Panc1 (cell line): Measurements from ENCODE around the gene METAP1. TPM values are rescaled to one million over a fixed set of nuclear protein-coding genes. Genes with fewer than 3 reads are reported as not detected.
"Not testable (repeated sequence)": the region's sequence is repeated elsewhere in the genome, so short reads cannot be mapped to it uniquely, and the experiment has no call there.

ENCODE experiments used
- ATAC-seq: fragments of 200-7000 bp; cut with Tn5 transposase; 2 replicates; pipeline ENCODE4 v1.9.1; 2020; ENCODE audit warnings: mild to moderate bottlenecking, moderate library complexity
- BruUV-seq: library from RNA; stranded (reverse); fragments of 400-500 nt; replicated peaks from 2 replicates; lab custom pipeline; 2021; lab: Mats Ljungman, UMichigan
- CTCF ChIA-PET: fragments of 300-600 bp; sonication (Branson Sonifier 250); formaldehyde crosslinking; loops from one replicate; lab custom pipeline; 2022; ENCODE audit warnings: antibody characterized with exemption; lab: Charles Lee
- POLR2A ChIA-PET: fragments of 300-600 bp; sonication (Branson Sonifier 250); formaldehyde crosslinking; loops from one replicate; lab custom pipeline; 2022; ENCODE audit warnings: antibody characterized with exemption; lab: Charles Lee
- DNase-seq: peaks from one replicate; pipeline ENCODE4 v3.0.0-alpha.2; 2010; ENCODE audit warnings: low read depth, low spot score
- H3K27ac ChIP-seq: 2 replicates; pipeline ENCODE4 v1.5.1; 2011; ENCODE audit warnings: mild to moderate bottlenecking, low read length, inconsistent platforms
- H3K27me3 ChIP-seq: fragments of 200-500 bp; sonication (Bioruptor generic); 2 replicates; pipeline ENCODE4 v1.6.0; 2014; ENCODE audit warnings: low read length, inconsistent platforms; ENCODE audit not compliant: control insufficient read depth, insufficient read depth
- H3K36me3 ChIP-seq: fragments of 200-500 bp; sonication (Bioruptor generic); 2 replicates; pipeline ENCODE4 v1.5.1; 2014; ENCODE audit warnings: inconsistent platforms, mild to moderate bottlenecking, low read length, moderate library complexity; ENCODE audit not compliant: control insufficient read depth, insufficient read depth
- H3K4me1 ChIP-seq: 2 replicates; pipeline ENCODE4 v1.5.1; 2011; ENCODE audit warnings: inconsistent platforms, mild to moderate bottlenecking, low read length, moderate library complexity; ENCODE audit not compliant: control insufficient read depth, insufficient read depth
- H3K4me3 ChIP-seq, 2 experiments: 2 replicates each; pipeline ENCODE4 v1.5.1; 2011 to 2012; ENCODE audit warnings: low read depth in 2 of 2, low read length in 2 of 2, mild to moderate bottlenecking in 2 of 2, inconsistent platforms in 1 of 2, moderate library complexity in 1 of 2
- H3K9me3 ChIP-seq: fragments of 200-500 bp; sonication (Bioruptor generic); 2 replicates; pipeline ENCODE4 v1.5.1; 2014; ENCODE audit warnings: low read depth, mild to moderate bottlenecking, inconsistent platforms, low read length, moderate library complexity; ENCODE audit not compliant: control insufficient read depth, insufficient read depth
- POLR2AphosphoS5 ChIP-seq: IDR thresholded peaks from 2 replicates; pipeline ENCODE4 v1.6.1; 2012; ENCODE audit warnings: mild to moderate bottlenecking, low read depth, low read length, moderate library complexity
- SIN3A ChIP-seq: IDR thresholded peaks from 2 replicates; pipeline ENCODE4 v1.6.1; 2012; ENCODE audit warnings: low read depth, mild to moderate bottlenecking, low read length, moderate library complexity, borderline replicate concordance; ENCODE audit not compliant: insufficient read depth
- TCF7L2 ChIP-seq: IDR thresholded peaks from 2 replicates; pipeline ENCODE4 v1.6.1; 2011; ENCODE audit warnings: mild to moderate bottlenecking, low read depth, low read length, inconsistent platforms
- in situ Hi-C: cut with HindIII; loops from 2 replicates; pipeline ENCODE4 v1.10.0; 2016; ENCODE audit warnings: low sequenced_read_pairs, low pct_unique_long_range_greater_than_20kb
- intact Hi-C: fragments of 100-400 bp; cut with micrococcal nuclease; formaldehyde crosslinking; loops from one replicate; pipeline ENCODE4 v1.10.0; 2022; ENCODE audit not compliant: unreplicated experiment
- total RNA-seq: library from RNA; stranded (reverse); gene quantifications from one replicate; pipeline ENCODE4 v1.2.1, GENCODE V29; 2021; ENCODE audit not compliant: unreplicated experiment
- TF ChIP-seq, protein P1 (sequence below): fragments of 450-650 bp; IDR thresholded peaks from 2 replicates; pipeline ENCODE4 v1.5.1; 2017; ENCODE audit warnings: mild to moderate bottlenecking
- TF ChIP-seq, protein P2 (sequence below), 2 experiments: IDR thresholded peaks; 2 replicates each; pipeline ENCODE4 v1.6.1; 2011 to 2012; ENCODE audit warnings: low read depth in 2 of 2, control low read depth in 1 of 2, low read length in 1 of 2, mild to moderate bottlenecking in 1 of 2, moderate library complexity in 1 of 2; ENCODE audit not compliant: insufficient read depth in 1 of 2

METAP1 gene
- total RNA-seq, 1 experiment from 2014 or later = 51.9 TPM

DNA sequence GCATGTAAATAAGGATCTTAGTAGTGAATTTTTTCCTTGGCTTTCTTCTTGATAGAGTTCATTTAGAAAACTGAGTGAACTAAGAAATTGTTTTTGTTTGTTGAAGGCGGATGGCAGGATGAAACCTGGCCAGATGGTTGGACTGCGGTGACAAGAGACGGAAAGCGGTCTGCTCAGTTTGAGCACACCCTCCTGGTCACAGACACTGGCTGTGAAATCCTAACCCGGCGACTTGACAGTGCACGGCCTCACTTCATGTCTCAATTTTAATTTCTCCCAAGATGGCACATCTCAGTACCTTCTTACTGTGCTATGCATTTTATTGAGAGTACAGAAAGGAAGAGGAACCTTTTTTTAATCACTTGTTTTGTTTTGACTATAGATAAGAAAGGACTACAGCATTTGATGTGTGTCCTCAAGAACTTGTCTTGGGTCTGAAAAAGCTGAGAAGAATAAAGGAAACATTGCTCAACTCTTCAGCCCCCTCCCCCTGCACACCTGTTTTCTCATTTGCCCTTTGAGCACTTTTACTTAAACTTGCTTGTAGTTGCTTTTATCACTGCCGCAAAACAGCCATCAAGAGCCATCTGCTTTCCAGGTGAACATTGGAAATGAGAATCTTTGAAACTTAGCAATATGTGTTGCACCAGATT lies 65.7 kb downstream of the METAP1 start:
- Histone ChIP-seq H3K27me3 (no peaks in the 10 kb centered on the region), H3K36me3 (no peaks in the 10 kb centered on the region; the same call in 1 of the 2 replicates), H3K4me3 (no peak overlapping the region), H3K27ac (peak overlapping the region; percentile 90), H3K9me3 (no peaks in the 10 kb centered on the region), H3K4me1 (peaks cover 28% of the 10 kb centered on the region)
- POLR2A ChIA-PET = no interaction called here
- intact Hi-C loops = no loop called here
- no TSS peak for BruUV-seq
- CTCF ChIA-PET = no interaction called here
- ATAC-seq = no peak
- no peak for DNase-seq
- TF ChIP-seq POLR2AphosphoS5 (no peak), SIN3A (no peak), TCF7L2 (no peak)
- TF ChIP-seq, protein P1, sequence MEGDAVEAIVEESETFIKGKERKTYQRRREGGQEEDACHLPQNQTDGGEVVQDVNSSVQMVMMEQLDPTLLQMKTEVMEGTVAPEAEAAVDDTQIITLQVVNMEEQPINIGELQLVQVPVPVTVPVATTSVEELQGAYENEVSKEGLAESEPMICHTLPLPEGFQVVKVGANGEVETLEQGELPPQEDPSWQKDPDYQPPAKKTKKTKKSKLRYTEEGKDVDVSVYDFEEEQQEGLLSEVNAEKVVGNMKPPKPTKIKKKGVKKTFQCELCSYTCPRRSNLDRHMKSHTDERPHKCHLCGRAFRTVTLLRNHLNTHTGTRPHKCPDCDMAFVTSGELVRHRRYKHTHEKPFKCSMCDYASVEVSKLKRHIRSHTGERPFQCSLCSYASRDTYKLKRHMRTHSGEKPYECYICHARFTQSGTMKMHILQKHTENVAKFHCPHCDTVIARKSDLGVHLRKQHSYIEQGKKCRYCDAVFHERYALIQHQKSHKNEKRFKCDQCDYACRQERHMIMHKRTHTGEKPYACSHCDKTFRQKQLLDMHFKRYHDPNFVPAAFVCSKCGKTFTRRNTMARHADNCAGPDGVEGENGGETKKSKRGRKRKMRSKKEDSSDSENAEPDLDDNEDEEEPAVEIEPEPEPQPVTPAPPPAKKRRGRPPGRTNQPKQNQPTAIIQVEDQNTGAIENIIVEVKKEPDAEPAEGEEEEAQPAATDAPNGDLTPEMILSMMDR = no peak
- in situ Hi-C loops = no loop called here

DNA sequence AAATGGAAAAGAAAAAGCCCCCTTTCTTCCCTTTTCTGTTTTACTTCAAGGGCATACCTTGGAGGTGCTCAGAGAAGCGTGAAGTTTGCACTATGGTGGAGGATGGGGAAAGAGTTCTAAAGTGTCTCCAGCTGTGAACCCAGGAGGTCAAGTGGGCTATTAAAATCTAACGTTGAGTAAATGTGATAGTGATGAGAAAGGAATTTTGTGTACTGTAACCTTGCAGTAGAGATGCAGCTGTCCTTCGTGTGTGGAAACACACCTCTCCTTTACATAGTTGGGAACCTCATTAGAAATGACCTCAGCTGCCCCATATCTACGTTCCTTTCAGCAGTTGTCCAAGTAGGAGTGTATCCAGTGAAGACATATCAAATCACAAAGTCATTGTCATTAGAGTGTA lies 66.6 kb downstream of the METAP1 start:
- H3K4me3 ChIP-seq = no peak overlapping the region
- TF ChIP-seq SIN3A (no peak), TCF7L2 (no peak), POLR2AphosphoS5 (no peak)
- TF ChIP-seq, protein P2, sequence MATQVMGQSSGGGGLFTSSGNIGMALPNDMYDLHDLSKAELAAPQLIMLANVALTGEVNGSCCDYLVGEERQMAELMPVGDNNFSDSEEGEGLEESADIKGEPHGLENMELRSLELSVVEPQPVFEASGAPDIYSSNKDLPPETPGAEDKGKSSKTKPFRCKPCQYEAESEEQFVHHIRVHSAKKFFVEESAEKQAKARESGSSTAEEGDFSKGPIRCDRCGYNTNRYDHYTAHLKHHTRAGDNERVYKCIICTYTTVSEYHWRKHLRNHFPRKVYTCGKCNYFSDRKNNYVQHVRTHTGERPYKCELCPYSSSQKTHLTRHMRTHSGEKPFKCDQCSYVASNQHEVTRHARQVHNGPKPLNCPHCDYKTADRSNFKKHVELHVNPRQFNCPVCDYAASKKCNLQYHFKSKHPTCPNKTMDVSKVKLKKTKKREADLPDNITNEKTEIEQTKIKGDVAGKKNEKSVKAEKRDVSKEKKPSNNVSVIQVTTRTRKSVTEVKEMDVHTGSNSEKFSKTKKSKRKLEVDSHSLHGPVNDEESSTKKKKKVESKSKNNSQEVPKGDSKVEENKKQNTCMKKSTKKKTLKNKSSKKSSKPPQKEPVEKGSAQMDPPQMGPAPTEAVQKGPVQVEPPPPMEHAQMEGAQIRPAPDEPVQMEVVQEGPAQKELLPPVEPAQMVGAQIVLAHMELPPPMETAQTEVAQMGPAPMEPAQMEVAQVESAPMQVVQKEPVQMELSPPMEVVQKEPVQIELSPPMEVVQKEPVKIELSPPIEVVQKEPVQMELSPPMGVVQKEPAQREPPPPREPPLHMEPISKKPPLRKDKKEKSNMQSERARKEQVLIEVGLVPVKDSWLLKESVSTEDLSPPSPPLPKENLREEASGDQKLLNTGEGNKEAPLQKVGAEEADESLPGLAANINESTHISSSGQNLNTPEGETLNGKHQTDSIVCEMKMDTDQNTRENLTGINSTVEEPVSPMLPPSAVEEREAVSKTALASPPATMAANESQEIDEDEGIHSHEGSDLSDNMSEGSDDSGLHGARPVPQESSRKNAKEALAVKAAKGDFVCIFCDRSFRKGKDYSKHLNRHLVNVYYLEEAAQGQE (IDR thresholded peaks at IDR 0.05; ENCODE audit: insufficient read depth in 1 of 2, low read depth in 2 of 2, low read length in 1 of 2) = no peak
- TF ChIP-seq, protein P1 = no peak
- BruUV-seq = TSS peak; percentile 82
- H3K27me3 ChIP-seq = no peaks in the 10 kb centered on the region
- ChIA-PET POLR2A (no interaction called here), CTCF (no interaction called here)
- H3K27ac ChIP-seq = peak overlapping the region; percentile 90
- intact Hi-C loops = no loop called here
- no peaks in the 10 kb centered on the region; the same call in 1 of the 2 replicates for H3K36me3 ChIP-seq
- H3K9me3 ChIP-seq = no peaks in the 10 kb centered on the region
- H3K4me1 ChIP-seq = peaks cover 28% of the 10 kb centered on the region
- no peak for ATAC-seq
- no peak for DNase-seq
- in situ Hi-C loops = no loop called here

DNA sequence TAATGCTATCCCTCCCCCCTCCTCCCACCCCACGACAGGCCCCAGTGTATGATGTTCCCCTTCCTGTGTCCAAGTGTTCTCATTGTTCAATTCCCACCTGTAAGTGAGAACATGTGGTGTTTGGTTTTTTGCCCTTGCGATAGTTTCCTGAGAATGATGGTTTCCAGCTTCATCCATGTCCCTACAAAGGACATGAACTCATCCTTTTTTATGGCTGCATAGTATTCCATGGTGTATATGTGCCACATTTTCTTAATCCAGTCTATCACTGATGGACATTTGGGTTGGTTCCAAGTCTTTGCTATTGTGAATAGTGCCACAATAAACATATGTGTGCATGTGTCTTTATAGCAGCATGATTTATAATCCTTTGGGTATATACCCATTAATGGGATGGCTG lies 70.0 kb downstream of the METAP1 start:
- DNase-seq, POLR2A ChIA-PET, CTCF ChIA-PET: not testable (repeated sequence)

More for the DNA sequence above, 70.0 kb downstream of the METAP1 start:
- peaks cover 15% of the 10 kb centered on the region for H3K4me1 ChIP-seq
- H3K36me3 ChIP-seq, H3K9me3 ChIP-seq, ATAC-seq, H3K27ac ChIP-seq, H3K27me3 ChIP-seq, H3K4me3 ChIP-seq, intact Hi-C loops, in situ Hi-C loops, BruUV-seq: not testable (repeated sequence)
